ENCODE results near the gene TMEM179.

Gene TMEM179

DNA sequence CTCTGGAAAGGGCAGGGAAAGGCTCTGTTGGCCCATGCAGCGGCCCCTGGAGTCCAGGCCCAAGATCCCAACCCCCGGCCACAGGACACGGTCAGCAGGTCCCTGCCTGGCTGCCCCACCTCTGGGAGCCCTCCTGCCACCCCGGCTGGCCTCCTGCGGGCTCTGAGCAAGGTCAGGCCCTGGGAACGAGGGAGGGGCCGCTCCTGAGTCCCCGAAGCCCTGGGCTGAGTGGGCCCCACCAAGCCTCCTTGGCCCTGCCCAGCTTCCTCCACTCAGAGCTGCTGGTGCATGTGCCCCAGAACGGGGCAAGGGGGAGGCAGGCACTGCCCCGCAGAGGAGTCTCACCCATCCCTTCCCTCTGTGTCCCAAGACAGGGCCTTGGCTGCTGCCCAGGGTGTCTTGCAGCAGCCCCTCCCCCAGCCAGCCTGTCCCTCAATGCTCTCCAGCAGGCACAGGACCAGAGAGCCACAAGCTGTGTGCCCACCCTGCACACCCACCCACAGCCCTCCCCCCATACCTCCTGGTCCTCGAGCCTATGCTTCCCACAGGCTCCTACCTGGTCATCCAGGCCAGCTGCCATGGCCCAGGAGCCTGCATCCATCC, 32.4 kb downstream of the TMEM179 start:
- TF ChIP-seq CTCF (conservative IDR thresholded peaks at IDR 0.05) = no peak
- no peak overlapping the region for H3K27ac ChIP-seq

DNA sequence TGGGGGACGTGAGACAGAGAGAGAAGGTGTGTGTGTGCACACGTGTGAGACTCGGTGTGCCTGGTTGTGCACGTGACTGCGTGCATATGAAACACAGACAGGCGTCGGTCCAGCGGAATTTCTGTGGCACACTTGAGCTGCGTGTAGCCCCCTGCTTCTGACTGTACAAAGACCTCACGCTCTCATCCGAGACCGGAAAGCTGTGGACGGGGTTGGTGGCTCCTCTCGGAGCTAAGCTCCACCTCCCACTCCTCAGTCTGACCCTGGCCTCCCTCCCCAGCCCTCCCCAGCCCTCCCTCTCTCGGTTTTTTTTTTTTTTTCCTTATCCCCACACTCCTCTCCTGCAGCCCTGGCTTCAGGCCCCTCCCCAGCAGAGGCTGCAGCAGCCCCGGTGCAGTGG, 33.3 kb downstream of the TMEM179 start:
- H3K27ac ChIP-seq = no peak overlapping the region
- no peak for TF ChIP-seq CTCF (conservative IDR thresholded peaks at IDR 0.05)

GRCh38 chr14:104569435-104569834, 35.1 kb downstream of the TMEM179 start:
- H3K27ac ChIP-seq = no peak overlapping the region
- no peak for TF ChIP-seq CTCF (conservative IDR thresholded peaks at IDR 0.05)

- no peak for TF ChIP-seq CTCF (conservative IDR thresholded peaks at IDR 0.05)
- no peak overlapping the region for H3K27ac ChIP-seq
Observed at GRCh38 chr14:104568620-104569019, 36.0 kb downstream of the TMEM179 start.

DNA sequence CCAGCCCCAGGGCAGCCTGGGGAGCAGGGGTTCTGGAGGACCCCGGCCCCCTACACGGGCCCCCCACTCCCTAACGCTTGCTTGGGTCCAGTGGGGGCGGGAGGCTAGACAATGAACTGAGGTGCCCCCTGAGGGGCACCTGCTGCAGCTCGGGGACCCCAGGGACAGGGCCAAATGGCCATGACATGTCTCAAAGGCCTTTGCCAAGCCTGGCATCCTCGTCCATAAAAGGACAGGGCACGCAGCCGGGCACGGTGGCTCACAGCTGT, 36.7 kb downstream of the TMEM179 start:
- H3K27ac ChIP-seq = no peak overlapping the region
- TF ChIP-seq CTCF (conservative IDR thresholded peaks at IDR 0.05) = no peak

DNA sequence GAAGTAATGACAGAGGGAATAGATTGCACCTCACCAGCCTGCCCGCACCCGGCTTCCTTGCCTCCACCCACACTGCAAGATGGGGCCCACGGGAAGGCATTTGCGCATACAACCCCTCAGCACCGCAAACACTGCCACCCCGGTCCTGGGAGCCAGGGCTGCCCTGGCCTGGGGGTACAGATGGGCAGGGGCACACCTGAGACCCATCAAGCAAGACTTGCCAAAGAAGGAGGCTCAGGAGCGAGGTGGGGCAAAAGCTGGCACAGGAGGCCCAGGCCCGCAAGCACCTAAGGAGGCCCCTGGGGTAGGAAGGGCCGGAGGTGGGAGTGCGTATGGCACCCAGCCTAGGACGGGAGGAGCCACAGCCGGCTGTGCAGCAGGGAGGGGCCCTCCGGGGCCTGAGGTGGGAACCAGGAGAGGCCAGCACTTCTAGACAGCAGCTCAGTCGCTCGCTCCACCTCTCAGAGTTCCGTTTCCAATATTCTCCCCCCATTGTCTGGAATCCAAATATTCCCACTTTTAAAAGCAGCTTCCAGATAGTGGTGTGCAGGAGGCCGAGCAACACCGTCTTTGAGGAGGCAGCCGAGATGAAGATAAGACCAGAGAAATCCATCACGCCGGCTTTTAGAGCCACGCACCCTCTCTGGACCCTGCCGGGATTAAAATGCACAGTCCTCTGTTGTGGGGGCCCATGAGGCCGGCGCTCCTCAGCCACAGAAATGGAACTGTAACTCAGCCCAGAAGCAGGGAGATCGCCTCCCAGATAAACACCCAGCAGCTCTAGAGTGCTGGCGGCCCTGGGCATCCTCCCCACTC, 37.2 kb downstream of the TMEM179 start:
- no peak for TF ChIP-seq CTCF (conservative IDR thresholded peaks at IDR 0.05)
- no peak overlapping the region for H3K27ac ChIP-seq

DNA sequence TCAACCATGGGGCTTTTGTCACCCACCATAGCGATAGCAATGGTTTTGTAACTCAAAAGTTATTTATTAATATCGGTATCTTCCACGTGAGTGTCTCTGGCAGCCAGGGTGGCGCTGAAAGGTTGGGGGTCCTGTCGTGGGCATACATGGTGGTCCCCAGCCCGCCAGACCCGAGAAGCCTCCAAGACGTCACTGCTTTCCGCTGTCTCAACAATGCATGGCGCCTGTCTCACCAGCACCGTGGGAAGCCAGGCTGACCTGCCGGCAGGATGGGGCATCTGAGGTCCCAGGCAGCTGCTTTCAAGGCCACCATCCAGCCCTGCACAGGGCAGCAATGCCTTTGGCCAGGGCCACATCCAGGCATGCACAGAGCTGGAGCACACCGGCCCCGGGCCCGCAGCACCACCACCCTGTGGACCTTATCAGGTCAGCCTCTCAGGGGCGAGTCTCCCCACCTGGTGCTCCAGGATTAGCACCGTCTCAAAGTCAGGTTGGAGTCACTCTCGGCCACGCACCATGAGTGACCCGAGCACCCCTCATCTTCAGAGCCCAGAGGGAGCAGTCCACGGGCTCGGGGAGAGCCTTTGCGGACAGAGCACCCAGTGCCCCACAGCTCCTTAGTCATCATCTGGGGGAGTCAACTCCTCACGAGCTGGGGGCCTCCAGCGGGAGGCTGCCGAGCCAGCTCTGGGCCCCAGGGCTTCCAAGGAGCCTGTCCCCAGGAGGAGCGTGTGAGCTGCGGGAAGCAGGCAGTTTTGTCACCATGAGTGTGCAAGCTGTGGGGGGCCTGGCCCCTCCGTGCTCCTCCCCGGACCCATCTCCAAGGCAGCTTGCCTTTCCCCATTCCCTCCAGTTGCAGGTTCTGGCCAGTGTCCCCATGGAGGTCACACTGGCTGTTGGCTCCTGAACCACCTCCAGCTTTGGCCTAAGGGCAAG, 39.6 kb downstream of the TMEM179 start:
- TF ChIP-seq CTCF (conservative IDR thresholded peaks at IDR 0.05) = no peak
- H3K27ac ChIP-seq = no peak overlapping the region

Measured in VCaP (cell line).